GM18867 (cell line): Measurements from ENCODE around the gene CLDND2.

Experiments
- ATAC-seq: cut with Tn5 transposase; IDR thresholded peaks from one replicate; pipeline ENCODE4 v1.9.1; 2021; ENCODE audit warnings: mild to moderate bottlenecking, moderate library complexity; ENCODE audit not compliant: unreplicated experiment

Gene CLDND2

GRCh38 chr19:51357952-51358351, 10.9 kb downstream of the CLDND2 start:
- no peak for ATAC-seq

- no peak for ATAC-seq
These were observed 12.5 kb downstream of the CLDND2 start for GRCh38 chr19:51356159-51356801.

DNA sequence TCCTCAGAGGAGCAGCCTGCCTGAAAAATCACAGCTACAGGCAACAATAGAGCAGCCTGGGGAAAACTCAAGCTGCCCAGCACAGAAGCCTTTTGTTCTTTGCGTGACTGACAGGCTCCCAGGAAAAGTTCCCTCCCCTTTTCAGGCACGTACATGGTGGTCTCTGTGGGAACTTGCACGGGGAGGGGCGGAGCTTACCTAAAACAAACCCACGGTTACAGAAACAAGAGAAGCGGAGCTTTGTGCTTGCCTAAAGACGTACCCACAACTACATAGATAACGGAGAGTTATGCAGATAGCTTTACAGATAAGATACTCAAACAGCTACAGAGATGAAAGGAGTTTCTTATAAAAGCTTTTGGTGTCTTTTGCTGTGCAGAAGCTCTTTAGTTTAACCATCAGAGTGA, 14.1 kb downstream of the CLDND2 start:
- no peak for ATAC-seq

- ATAC-seq: no peak
These were observed 14.6 kb downstream of the CLDND2 start for GRCh38 chr19:51354103-51354741.

DNA sequence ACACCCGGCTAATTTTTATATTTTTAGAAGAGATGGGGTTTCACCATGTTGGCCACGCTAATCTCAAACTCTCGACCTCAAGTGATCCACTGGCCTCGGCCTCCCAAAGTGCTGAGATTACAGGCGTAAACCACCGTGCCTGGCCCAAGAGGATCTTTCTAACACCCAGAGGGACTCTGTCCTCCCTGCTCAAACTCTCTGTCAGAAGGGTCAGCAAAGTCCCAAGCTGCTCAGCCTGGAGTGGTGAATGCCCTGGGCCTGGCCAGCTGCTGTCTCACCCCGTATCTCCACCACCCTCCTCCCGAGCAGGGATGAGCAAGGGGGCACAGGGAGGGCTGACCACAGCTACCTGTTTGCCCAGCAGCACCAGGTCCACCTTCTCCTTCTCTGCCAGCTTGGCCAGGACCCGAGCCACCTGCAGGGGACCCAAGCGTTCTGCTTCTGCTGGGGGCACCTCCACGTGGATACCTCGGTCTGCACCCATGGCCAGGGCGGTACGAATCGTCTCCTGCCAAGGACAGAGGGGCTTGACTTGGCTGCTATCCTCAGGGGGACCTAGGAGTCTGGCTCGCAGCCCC, 15.9 kb downstream of the CLDND2 start:
- ATAC-seq: no peak

DNA sequence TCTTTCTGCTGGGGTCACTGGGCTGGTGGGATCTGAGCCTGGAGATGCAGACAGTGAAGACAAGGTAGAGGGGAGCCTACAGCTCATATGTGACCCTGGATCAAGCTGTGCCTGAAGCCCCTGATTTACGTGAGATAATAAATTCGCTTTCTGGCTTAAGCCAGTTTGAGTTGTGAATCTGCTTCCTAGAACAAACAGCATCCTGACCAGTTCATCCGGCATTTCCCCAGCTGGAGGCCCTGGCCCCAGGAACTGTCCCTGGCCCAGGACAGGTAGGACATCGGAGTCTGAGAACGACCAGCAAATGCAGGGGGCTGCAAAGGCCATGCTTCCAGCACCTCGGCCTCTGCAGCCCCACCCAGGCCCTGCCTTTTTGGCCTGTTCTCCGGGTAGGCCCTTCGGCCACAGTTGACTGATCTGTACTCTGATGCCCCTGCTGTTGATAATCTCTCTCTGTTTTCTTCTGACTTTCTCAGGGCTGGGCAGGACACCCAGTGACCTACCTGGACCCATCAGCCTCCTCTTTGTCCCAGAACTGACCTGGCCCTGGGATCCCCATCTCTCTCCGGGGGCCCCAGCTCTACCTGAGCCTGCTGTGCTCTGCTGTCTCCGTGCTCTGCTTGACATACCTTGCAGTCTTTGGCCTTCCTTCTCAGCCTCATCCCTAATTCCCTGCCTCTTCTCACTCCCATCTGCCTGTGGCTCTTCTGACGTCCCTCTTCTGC, 17.4 kb downstream of the CLDND2 start:
- no peak for ATAC-seq

DNA sequence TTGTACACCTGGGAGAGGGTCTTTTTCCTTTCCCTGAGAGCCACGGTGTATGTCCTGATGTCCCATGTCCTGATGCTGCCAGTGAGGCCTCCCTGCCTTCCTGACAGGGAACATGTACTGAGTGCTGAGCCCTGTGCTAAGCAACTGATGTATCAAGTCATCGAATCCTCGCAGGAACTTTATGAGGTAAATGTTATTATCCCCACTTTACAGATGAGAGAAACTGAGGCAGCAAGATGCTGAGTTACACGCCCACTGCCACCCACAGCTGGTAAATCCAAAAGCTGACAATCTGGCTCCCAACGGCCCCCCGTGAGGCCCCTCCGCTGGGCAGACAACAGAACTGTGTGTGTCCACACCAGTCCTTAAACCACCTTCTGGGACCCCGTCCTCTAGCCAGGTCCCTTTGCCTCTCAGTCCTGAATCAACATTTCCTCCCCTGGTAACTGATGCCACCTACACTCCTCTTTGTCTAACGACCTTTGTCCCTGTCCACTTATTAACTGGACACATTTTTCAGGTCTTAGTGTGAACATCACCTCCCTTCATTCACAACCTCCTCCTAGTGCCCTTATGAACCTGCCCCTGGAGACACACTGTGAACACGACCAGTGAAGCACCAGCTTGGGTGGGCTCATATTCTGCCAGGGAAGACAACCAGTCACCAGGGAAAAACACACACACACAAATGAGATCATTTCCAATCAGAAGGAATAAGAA, 21.4 kb downstream of the CLDND2 start:
- no peak for ATAC-seq

DNA sequence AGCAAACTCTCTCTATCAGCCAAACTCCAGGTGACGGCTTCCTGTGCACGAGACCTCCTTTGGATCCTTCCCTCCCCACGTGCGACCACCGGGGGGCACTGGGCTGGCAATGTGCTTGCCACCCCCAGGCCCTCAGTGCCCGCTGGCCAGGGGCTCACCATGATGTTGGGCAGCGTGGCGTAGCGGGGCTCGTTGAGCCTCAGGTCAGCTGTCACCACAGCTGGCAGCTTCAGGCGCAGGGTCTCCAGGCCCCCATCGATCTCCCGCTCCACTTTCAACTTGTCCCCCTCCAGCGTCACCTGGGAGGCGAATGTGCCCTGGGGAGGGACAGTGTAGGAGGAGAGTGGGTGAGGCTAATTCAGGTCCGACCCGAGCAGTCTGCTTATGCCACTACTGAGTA, 22.1 kb downstream of the CLDND2 start:
- ATAC-seq: no peak

DNA sequence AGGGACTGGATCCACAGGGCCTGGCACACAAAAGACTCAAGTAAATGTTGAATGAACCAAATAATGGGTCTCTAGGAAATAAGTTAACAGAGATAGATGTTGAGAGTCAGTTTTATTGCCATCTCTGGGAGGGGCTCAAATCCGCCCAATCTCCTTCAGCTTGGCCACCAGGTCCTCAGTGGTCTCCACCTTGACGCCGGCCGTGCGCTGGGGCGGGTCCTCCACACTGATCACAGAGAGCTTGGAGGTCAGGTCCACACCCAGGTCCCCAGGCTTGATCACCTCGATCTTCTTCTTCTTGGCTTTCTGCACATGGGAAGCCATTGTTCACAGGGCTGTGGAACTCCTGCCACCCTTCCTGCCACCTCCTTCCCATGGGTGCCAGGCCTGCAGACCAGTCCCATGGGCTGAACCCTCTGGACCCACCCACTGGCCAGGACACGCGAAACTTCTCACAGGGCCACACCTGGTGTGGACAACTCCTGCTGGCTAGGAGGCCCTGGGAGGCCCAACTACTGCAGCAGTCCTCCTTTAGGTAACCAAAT, 23.7 kb downstream of the CLDND2 start:
- no peak for ATAC-seq

- ATAC-seq: no peak
These were observed 25.9 kb downstream of the CLDND2 start for GRCh38 chr19:51342631-51343569.

DNA sequence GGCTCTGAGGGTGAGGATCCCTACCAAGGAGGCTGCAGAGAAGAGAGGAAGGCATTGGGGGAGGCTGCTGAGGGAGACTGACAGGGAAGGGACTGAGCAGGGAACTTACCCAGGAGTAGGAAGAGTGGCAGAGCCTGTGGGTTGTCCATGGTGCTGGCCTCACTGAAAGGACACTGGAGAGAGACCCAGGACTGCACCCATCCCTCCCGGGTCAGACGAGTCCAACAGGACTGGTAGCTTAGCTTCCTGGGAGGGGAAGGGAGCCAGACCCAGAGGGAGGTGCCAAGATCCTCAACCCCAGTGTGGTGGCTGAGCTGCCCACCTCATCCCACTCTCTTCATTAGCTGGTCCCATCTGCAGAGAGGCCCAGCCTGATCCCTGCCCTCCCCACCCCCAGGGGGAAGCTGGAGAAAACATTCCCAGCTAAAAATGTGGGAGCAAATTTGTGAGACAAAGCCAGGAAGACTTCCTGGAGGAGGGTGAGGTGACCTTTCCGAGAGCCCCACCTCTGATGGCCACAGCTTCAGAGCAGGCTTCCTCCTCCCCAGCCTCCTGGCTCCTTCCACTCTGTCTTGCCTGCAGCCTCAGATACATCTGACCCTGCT, 26.7 kb downstream of the CLDND2 start, which contains the start of gene VSIG10L:
VSIG10L (minus strand) TSS at position 164 of the 605 bp plus-strand sequence; CDS start at position 149, 15 bp downstream.
- no peak for ATAC-seq

DNA sequence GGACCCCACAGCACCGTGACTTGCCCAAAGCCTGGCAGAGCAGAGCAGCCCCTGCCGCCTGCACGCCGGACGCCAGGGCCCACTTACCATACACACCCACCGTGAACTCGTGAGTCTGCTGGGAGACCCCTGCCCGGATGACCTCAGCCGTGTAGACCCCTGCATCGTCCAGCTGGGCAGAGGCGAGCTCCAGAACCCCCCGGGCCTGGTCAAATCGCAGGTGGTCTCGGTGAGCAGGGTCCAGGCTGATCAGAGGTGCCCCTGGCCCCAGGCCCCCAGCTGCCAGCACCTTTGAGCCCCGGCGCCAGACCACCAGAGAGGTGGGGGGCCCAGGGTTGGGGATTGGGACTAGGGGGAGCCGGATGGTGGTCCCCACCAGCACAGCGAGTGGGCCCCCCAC, 27.7 kb downstream of the CLDND2 start:
- ATAC-seq: no peak

DNA sequence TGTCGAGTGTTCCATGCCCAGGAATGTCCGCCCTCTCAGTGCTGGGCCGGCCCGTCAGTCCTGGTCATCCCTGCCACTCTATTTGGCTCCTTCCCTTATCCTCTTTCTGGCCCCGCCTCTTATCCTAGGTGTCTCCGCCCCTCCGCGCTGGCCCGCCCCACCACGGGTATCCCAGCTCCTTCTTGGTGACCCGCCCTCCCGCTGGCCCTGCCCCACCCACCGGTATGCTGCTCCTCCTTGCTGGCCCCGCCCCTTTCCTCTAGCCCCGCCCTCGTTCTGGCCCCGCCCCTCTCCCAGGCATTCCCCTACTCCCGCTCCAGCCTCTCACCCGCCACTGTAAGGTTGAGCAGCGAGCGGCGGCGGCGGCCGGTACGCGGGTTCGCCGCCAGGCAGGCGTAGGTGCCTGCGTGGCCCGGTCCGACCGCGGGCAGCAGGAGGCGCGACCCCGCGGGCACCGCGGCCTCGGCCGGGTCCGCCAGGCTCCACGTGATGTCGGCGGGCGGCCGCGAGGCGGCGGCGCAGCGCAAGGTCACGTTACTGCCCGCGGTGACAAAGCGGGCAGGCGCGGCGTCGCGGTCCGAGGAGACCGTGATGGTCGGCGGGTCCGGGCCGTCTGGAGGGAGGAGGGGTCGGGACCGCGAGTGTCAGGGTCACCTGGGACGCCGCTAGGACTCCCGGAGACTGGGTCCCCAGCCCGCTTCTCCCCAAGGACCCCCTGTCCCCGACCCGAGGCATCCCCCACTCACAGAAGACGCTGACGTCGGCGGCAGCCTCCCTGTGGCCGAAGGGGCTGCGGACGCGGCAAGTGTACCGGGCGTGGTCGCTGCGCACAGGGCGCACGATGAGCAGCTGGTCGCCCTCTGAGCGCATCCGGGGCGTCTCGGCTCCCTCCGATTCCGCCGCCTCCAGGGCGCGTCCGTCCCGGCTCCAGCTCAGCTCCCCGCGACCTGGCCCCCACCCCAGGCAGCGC, 28.8 kb downstream of the CLDND2 start:
- peak; percentile 63 for ATAC-seq

GRCh38 chr19:51339313-51339686, 29.5 kb downstream of the CLDND2 start:
- peak; percentile 1 for ATAC-seq

DNA sequence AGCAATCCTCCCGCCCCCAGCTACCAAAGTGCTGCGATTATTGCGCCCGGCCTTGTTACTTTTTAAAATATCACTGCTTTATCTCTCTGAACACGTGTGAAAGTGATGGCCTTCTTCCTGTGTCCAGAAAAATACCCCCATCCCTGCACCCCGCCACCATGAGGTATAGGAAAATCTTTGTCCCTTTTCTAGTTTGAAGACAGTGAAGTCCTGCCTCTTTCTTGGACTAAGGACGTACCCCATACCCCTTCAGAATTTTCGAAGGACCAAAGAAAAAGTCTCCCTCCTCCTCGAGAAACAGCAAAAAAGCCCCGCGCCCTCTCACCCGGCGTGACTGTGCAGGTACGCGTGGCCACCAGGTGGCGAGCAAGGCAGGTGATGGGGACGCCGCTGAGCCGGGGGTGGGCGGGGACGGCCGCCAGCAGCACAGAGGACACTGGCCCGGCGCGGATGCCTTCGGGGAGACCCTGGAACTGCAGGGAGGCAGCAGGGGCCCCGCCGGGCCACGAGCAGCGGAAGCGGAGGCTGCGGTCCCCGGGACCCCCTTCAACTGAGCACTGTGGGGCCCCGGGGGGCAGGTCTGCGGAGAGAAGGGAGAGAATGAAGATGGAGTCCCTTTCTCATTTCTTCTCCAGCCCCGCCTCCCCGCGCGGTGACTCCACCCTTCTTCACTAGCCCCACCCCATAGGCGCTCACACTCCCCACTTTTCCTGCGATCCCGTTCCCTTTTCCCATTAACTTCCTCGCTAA, 30.1 kb downstream of the CLDND2 start:
- peak; percentile 58 for ATAC-seq

GRCh38 chr19:51337861-51338562, 30.8 kb downstream of the CLDND2 start:
- no peak for ATAC-seq
